ENCODE measurements around the gene PLAGL2. TPM values are rescaled to one million over a fixed set of nuclear protein-coding genes. Genes with fewer than 3 reads are reported as not detected.

The PLAGL2 gene
- total and polyA plus RNA-seq, 2 of the 8 experiments (the other 6 are each of a cell fraction or from before 2014, with no cell fraction given) = 20.6 to 25.4 TPM

DNA sequence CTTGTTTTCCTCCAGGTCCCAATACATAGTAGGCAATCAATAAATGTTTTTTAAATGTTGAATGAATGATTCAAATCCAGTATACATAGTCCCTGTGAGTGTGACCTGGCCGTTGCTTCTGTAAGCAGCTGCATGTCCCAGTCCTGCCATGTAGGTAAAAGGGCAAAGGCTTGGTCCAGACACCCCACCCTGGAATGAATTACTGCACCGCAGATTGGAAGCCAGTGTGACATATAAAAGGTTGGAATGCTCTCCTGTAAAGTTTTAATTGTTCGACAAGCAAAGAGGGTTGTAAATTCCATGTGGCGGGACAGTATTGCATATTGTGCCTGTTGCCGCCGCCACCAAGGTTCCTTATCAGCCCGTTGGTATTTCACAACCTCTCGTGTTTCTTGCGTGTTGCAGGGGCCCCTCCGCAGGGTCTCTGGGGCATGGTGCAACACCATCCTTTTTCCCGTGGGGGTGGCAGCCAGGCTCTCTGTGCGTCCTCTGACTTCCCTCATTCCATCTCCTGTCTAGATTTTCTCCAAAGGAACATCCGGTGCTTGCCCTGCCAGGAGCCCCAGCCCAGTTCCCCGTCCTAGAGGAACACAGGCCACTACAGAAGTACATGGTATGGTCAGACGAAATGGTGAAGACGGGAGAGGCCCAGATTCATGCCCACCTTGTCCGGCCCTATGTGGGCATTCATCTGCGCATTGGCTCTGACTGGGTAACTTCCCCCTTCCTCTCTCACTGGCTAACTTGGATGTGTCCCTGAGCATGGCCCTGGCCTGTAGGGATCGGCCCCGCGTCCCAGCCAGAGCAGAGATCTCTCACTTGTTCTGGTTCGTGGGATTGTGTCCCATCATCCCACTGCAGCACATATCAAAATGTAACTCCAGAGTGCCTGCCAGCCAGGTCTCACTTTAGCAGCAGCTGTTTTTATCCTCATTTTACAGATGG is 20.5 kb upstream of the PLAGL2 start:
- H2BK5ac ChIP-seq (ENCODE audit: low read depth, low read length) = no peak overlapping the region
- no peak overlapping the region for H3K4me3 ChIP-seq (ENCODE audit: extremely low read depth in 1 of 4, insufficient read depth in 2 of 4, low read depth in 3 of 4, low read length in 4 of 4)
- H2BK120ac ChIP-seq (replicated peaks; ENCODE audit: low read depth, low read length) = no peak overlapping the region
- H2BK12ac ChIP-seq (ENCODE audit: low read depth, low read length) = no peak overlapping the region
- H3K23me2 ChIP-seq (ENCODE audit: low read depth, low read length) = no peaks in the 10 kb centered on the region
- H3K79me2 ChIP-seq (ENCODE audit: control insufficient read depth in 1 of 2, insufficient read depth in 2 of 2, low read length in 2 of 2) = no peaks in the 10 kb centered on the region
- CTCF ChIA-PET (ENCODE audit: partially characterized antibody) = no interaction called here
- H4K8ac ChIP-seq (ENCODE audit: extremely low read depth, insufficient read depth, low read length) = no peak overlapping the region
- peaks cover 28 to 38% (median 35%) of the 10 kb centered on the region in 4 experiments; a peak in 7 of 8 replicates for H3K36me3 ChIP-seq (ENCODE audit: control insufficient read depth in 2 of 4, insufficient read depth in 4 of 4, low read length in 3 of 4)
- no peak overlapping the region for H3K4ac ChIP-seq (replicated peaks; ENCODE audit: insufficient read length, low read depth, low read length)
- H4K5ac ChIP-seq (ENCODE audit: insufficient read length, low read depth, low read length) = no peak overlapping the region
- POLR2A ChIA-PET (ENCODE audit: partially characterized antibody) = no interaction called here
- no peak overlapping the region for H4K91ac ChIP-seq (replicated peaks; ENCODE audit: insufficient read length, low read length)
- no peak overlapping the region for H3K9ac ChIP-seq (replicated peaks in 1 of 4; ENCODE audit: extremely low read depth in 1 of 4, low read depth in 3 of 4, low read length in 3 of 4)
- no peak overlapping the region for H3K18ac ChIP-seq (ENCODE audit: extremely low read depth, low read length)
- DNase-seq (ENCODE audit: low read depth in 1 of 2, low spot score in 2 of 2) = no peak
- peaks cover 0 to 3% of the 10 kb centered on the region in 2 experiments for H4K20me1 ChIP-seq (replicated peaks in 1 of 2; ENCODE audit: control insufficient read depth in 1 of 2, insufficient read depth in 2 of 2, low read length in 2 of 2)
- H3K56ac ChIP-seq (replicated peaks; ENCODE audit: insufficient read length, low read depth, low read length) = no peak overlapping the region
- 94% methylated on average over 22 of the region's 22 CpGs; no CpG with 5 or more reads in 1 of the 2 experiments for WGBS, 2 experiments (ENCODE audit: extremely low coverage in 1 of 2, insufficient coverage in 1 of 2, insufficient read length in 1 of 2, insufficient replicate concordance in 2 of 2, low coverage in 1 of 2, low lambda C conversion rate in 2 of 2, missing lambda C conversion rate in 1 of 2)
- H3K27me3 ChIP-seq (replicated peaks in 1 of 4; ENCODE audit: control insufficient read depth in 3 of 4, extremely low read depth in 1 of 4, insufficient read depth in 3 of 4, low read length in 3 of 4) = no peaks in the 10 kb centered on the region
- H3K14ac ChIP-seq (ENCODE audit: insufficient read length) = no peak overlapping the region
- no peak overlapping the region for H3K4me2 ChIP-seq (ENCODE audit: insufficient read depth in 1 of 2, low read depth in 2 of 2, low read length in 2 of 2)
- H3K9me3 ChIP-seq (ENCODE audit: insufficient read depth in 2 of 2, low read depth in 1 of 2, low read length in 1 of 2) = no peaks in the 10 kb centered on the region
- no peak overlapping the region for H2BK20ac ChIP-seq (ENCODE audit: low read length)
- TF ChIP-seq CEBPB (IDR thresholded peaks at IDR 0.05; ENCODE audit: low read depth, low read length) (0 out of 2 replicates have a peak, but pooled peaks have one; percentile 7), SIN3A (conservative IDR thresholded peaks at IDR 0.05 in 1 of 2, IDR thresholded peaks at IDR 0.05 in 1 of 2; ENCODE audit: low read depth in 1 of 2, low read length in 2 of 2) (no peak), NRF1 (IDR thresholded peaks at IDR 0.05; ENCODE audit: low read depth, low read length) (no peak)
- no peak overlapping the region for H3K27ac ChIP-seq (ENCODE audit: low read depth, low read length)
- H2AK5ac ChIP-seq (ENCODE audit: low read depth, low read length) = no peak overlapping the region
- H3K23ac ChIP-seq (ENCODE audit: insufficient read length) = no peak overlapping the region
- no peak for FAIRE-seq
- no peaks in the 10 kb centered on the region for H3K4me1 ChIP-seq (replicated peaks in 1 of 4; ENCODE audit: control insufficient read depth in 3 of 4, insufficient read depth in 4 of 4, low read length in 3 of 4)
- H3K79me1 ChIP-seq (ENCODE audit: low read depth, low read length) = no peaks in the 10 kb centered on the region; the same call in 1 of the 2 replicates
- H2AFZ ChIP-seq (ENCODE audit: low read length) = no peak overlapping the region
- no peak overlapping the region for H2BK15ac ChIP-seq (ENCODE audit: low read length)

Data from H1 (cell line).